ENCODE data around the gene CATSPER3. TPM values are rescaled to one million over a fixed set of nuclear protein-coding genes. Genes with fewer than 3 reads are reported as not detected.

Gene CATSPER3
- total RNA-seq, 1 donor from 2014 or later, result not detected

GRCh38 chr5:134968055-134968454 lies 348 bp downstream of the CATSPER3 start:
- no peak overlapping the region for H3K4me3 ChIP-seq (ENCODE audit: low read depth, low read length)
- TF ChIP-seq CTCF (conservative IDR thresholded peaks at IDR 0.05; ENCODE audit: low read depth, low read length), result no peak
- DNase-seq (ENCODE audit: low read depth), result no peak

GRCh38 chr5:134969166-134969565 lies 1.5 kb downstream of the CATSPER3 start:
- DNase-seq (ENCODE audit: low read depth), result no peak
- no peak for TF ChIP-seq CTCF (conservative IDR thresholded peaks at IDR 0.05; ENCODE audit: low read depth, low read length)
- H3K4me3 ChIP-seq (ENCODE audit: low read depth, low read length), result no peak overlapping the region

GRCh38 chr5:134975078-134975715 lies 7.5 kb downstream of the CATSPER3 start:
- peak; percentile 12 for DNase-seq (ENCODE audit: low read depth)
- no peak overlapping the region for H3K4me3 ChIP-seq (ENCODE audit: low read depth, low read length)
- TF ChIP-seq CTCF (conservative IDR thresholded peaks at IDR 0.05; ENCODE audit: low read depth, low read length), result no peak

GRCh38 chr5:134975843-134976242 lies 8.1 kb downstream of the CATSPER3 start:
- TF ChIP-seq CTCF (conservative IDR thresholded peaks at IDR 0.05; ENCODE audit: low read depth, low read length), result no peak
- DNase-seq (ENCODE audit: low read depth), result peak; percentile 12
- H3K4me3 ChIP-seq (ENCODE audit: low read depth, low read length), result no peak overlapping the region

GRCh38 chr5:134976841-134977240 lies 9.1 kb downstream of the CATSPER3 start:
- no peak for DNase-seq (ENCODE audit: low read depth)

DNA sequence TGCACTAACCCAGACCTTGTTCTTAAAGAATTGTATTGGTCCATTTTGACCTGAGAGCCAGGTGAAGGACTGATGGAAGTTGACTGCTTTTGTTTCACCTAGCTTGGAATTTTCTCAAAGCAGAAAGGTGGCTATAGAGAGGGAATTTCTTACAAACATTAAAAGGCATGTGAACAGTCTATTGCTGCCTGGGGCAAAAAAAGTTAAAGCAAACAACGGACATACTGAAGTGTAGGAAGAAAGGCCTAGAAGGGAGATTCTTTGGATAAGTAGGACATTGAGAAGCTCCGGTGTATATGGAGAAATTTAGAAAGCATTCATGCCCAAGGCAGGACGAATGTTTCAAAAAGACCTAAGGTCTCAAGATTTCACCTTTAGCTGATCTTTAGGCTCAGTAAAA lies 11.7 kb downstream of the CATSPER3 start:
- no peak for TF ChIP-seq CTCF (conservative IDR thresholded peaks at IDR 0.05; ENCODE audit: low read depth, low read length)
- no peak for DNase-seq (ENCODE audit: low read depth)

More at GRCh38 chr5:134976841-134977240, 9.1 kb downstream of the CATSPER3 start:
- TF ChIP-seq CTCF (conservative IDR thresholded peaks at IDR 0.05; ENCODE audit: low read depth, low read length), result no peak
- H3K4me3 ChIP-seq (ENCODE audit: low read depth, low read length), result no peak overlapping the region

DNA sequence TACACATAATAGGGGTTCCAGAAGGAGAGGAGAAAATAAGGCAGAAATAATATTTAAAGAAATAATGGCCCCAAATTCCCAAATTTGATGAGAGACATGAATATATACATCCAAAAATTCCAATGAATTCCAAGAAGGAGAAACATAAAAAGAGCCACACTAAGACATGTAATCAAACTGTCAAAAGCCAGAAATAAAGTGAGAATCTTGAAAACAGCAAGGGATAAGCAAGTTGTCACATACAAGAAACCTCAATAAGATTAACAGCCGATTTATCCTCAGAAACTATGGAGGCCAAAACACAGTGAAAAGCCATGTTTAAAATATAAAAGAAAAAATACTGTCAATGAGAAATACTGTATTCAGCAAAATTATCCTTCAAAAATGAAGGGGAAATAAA lies 14.5 kb downstream of the CATSPER3 start:
- DNase-seq (ENCODE audit: low read depth), result no peak
- no peak overlapping the region for H3K4me3 ChIP-seq (ENCODE audit: low read depth, low read length)
- TF ChIP-seq CTCF (conservative IDR thresholded peaks at IDR 0.05; ENCODE audit: low read depth, low read length), result no peak

More for the DNA sequence above, 11.7 kb downstream of the CATSPER3 start:
- no peak overlapping the region for H3K4me3 ChIP-seq (ENCODE audit: low read depth, low read length)
